Epithelial cell of esophagus (primary cell): ENCODE measurements around the gene DISC1.

Experiments used
- DNase-seq: peaks from one replicate; pipeline ENCODE4 v3.0.0; 2010; ENCODE audit warnings: low read depth
- H3K4me3 ChIP-seq: 2 replicates; pipeline ENCODE4 v1.5.1; 2011; ENCODE audit warnings: mild to moderate bottlenecking, low read length, control low read depth
- CTCF ChIP-seq: IDR thresholded peaks from 2 replicates; pipeline ENCODE4 v1.5.1; 2011; ENCODE audit warnings: low read depth, mild to moderate bottlenecking, low read length, control low read depth, inconsistent platforms; ENCODE audit not compliant: insufficient read depth; ENCODE audit errors: missing control alignments

The DISC1 gene

GRCh38 chr1:231670755-231671154 is 44.2 kb downstream of the DISC1 start:
- no peak for TF ChIP-seq CTCF
- DNase-seq = no peak
- H3K4me3 ChIP-seq = no peak overlapping the region

DNA sequence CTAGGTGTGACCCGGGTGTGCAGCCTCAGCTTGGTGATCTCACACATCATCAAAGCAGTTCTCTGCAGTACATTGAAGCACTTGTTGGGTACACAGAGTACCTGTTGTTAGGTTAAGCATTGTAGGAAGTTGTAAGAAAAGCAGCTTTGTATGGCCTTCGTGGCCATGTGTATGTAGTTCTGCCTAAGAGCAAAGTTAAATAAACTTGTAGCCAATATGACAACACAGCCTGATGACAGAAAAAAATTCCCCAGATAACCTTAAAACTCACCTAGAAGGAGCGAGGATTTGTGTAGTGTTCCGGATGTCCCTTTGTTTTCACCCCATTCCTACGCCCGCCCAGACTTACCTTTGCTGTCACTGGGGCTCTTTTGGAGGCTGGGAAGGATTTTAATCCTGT is 48.0 kb downstream of the DISC1 start:
- no peak for DNase-seq
- no peak for TF ChIP-seq CTCF

GRCh38 chr1:231676487-231676886 is 49.9 kb downstream of the DISC1 start:
- no peak for DNase-seq
- no peak for TF ChIP-seq CTCF
- H3K4me3 ChIP-seq = no peak overlapping the region

More for the DNA sequence above, 48.0 kb downstream of the DISC1 start:
- no peak overlapping the region for H3K4me3 ChIP-seq

DNA sequence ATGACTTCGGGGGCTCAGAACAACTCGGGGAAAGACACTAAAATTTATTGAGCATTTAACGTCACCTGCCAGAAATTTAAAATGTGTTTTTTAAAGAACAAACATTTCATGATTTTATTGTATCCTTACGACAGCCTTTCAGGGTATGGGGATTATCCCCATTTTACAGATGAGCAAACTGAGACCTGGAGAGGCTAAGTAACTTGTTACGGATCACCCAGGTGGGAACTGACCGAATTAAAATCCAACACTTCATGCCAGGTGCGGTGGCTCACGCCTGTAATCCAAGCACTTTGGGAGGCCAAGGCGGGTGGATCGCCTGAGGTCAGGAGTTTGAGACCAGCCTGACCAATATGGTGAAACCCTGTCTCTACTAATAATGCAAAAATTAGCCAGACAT is 50.9 kb downstream of the DISC1 start:
- DNase-seq = no peak
- no peak overlapping the region for H3K4me3 ChIP-seq
- no peak for TF ChIP-seq CTCF

DNA sequence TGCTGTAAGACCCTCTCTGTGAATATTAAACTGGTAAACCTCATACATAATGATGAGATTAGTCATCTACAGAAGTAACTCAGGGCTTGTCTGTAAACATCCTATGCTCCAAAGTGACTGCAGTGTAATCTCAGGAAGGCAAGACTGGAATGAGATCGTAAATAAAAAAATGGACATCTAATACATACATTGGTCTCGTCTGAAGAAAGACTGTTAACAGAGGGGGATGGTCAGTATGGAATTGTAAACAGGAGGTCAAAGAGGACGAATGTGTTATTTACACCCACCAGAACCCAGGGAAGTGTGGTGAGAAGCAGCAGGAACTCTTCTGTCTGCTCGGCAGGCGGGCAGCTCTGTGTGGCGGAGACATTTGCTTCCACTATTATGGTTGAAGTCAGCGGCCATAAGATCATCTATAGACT is 51.4 kb downstream of the DISC1 start:
- no peak for DNase-seq
- H3K4me3 ChIP-seq = no peak overlapping the region
- no peak for TF ChIP-seq CTCF

GRCh38 chr1:231679109-231679508 is 52.5 kb downstream of the DISC1 start:
- H3K4me3 ChIP-seq = no peak overlapping the region
- no peak for TF ChIP-seq CTCF
- DNase-seq = no peak

DNA sequence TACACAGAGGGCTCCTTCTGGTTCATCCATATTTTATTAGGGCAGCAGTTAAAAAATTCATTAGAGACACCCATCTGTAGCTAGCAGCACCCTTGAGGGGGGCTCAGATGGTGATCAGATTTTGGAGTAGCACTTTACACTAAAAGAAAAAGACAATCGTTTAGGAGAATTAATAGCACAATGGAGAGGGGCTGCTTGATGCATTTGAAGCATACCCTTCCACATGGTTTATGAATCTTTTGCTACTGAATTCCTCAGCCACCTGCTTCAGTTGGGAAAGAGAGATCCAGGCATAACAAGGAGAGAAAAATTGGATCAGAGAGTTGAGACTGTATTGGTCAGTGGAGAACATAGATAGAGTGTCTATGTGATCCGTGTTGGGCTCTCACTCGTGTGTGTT is 54.4 kb downstream of the DISC1 start:
- no peak overlapping the region for H3K4me3 ChIP-seq
- DNase-seq = no peak
- TF ChIP-seq CTCF = no peak
